NCI-H526 (cell line): ENCODE results near the gene IQCE.

ENCODE experiments used
- DNase-seq, 2 experiments: peaks; one replicate each; lab custom pipeline; 2025; lab: John Stamatoyannopoulos, UW

IQCE gene

DNA sequence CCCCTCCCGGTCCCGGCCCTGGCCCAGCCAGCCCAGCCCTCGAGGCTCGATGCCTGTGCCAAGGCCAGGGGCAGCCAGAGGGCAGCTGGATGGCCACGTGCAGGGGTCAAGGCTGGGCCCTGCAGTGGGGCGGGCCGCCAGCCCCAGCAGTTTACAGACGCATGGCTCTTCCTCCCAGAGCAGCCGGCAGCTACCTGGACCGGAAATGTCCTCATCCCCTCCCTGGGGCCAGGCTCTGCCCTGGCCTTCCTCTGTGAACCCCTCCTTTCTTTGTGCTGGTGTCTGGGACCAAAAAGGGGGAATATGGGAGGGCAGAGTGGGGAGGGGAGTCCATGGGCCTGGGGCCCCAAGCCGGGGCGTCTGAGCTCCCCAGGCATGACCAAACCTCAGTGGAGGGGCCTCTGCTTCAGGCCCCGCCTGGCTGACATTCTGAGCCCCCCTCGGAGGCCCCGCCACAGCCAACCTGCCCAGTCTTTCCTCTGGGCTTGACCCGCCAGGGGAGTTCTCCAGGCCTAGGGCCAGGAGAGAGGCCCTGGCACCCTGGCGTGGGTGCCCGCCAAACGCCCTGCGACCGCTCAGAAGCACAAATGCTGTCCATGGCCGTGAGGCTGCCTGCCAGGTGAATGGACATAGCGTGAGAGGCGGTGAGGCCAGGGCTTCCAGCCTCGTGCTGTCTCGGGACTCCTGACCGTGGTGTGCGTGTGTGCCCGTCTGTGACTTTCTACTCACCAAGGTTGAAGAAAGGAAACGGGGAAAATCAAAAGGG lies 104.5 kb downstream of the IQCE start:
- no peak for DNase-seq

DNA sequence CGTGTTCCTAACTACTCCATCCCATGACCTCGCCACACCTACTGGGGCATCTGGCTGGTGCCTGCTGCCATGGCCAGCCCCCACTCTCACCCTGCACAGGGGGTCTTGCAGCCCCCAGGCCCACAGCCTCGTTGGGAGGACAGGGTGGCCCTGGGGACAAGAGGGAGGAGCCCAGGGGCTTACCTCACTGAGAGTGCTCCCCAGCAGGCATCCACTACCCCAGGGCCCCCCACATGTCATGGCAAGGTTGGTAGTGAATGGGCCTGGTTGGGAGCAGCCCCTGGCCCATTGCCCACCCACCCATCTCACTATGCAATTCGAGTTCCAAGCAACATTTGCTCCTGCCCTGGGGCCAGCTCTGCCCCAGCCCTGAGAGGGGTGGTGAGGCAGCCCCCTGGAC lies 105.2 kb downstream of the IQCE start:
- DNase-seq = no peak
